ENCODE measurements around the gene TPH2.
A peak's percentile ranks its signal among the peaks of the same experiment; 100 is the strongest.

Gene TPH2

DNA sequence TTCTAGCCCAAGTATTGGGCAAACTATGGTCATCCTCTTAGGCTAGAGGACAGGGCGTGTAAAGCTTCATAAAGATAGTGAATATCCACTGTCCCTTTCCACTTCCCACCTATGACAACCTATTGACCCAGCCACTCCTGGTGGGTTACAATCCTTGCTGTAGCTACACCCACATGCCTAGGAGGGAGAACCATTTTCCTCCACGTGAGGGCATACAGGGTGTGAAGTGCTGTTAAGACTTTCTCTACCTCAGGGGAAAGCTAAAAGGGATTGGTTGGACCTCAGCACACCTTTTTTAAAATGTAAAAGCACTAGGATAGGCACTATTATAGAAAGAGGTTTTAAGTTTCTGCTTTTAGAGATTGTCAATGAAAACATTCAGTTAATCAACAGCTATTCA is 124.4 kb downstream of the TPH2 start:
- no peak for TF ChIP-seq CTCF (IDR thresholded peaks at IDR 0.05; ENCODE audit: low read length, missing control alignments)

GRCh38 chr12:72071030-72071429 is 132.4 kb downstream of the TPH2 start:
- no peak for DNase-seq (ENCODE audit: low read depth)
- no peak for TF ChIP-seq CTCF (IDR thresholded peaks at IDR 0.05; ENCODE audit: low read length, missing control alignments)
- no peak overlapping the region for H3K4me3 ChIP-seq (replicated peaks; ENCODE audit: low read depth, low read length)

More for the DNA sequence above, 124.4 kb downstream of the TPH2 start:
- no peak for DNase-seq (ENCODE audit: low read depth)
- no peak overlapping the region for H3K4me3 ChIP-seq (replicated peaks; ENCODE audit: low read depth, low read length)

GRCh38 chr12:72072592-72073212 is 134.1 kb downstream of the TPH2 start:
- DNase-seq (ENCODE audit: low read depth): no peak
- no peak overlapping the region for H3K4me3 ChIP-seq (replicated peaks; ENCODE audit: low read depth, low read length)
- TF ChIP-seq CTCF (IDR thresholded peaks at IDR 0.05; ENCODE audit: low read length, missing control alignments): no peak

GRCh38 chr12:72074065-72074464 is 135.4 kb downstream of the TPH2 start:
- no peak for TF ChIP-seq CTCF (IDR thresholded peaks at IDR 0.05; ENCODE audit: low read length, missing control alignments)
- DNase-seq (ENCODE audit: low read depth): no peak
- H3K4me3 ChIP-seq (replicated peaks; ENCODE audit: low read depth, low read length): no peak overlapping the region

DNA sequence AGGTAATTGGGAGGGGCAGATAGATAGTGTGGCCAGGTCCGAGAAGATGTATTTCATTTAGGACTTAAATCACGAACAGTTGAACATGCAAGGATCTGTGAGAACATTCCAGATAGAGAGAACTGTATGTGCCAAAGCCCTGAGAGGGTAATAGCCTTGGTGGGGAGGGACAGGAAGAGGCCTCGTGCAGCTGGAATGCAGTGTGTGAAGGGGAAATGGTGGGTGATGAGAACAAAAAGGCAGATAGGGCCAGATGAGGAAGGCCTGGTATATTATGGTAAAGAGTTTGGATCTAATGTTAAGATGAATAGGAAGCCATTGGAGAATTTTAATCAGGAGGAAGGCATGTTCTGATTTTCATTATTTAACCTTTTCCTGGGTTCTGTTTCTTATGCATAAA is 136.3 kb downstream of the TPH2 start:
- H3K4me3 ChIP-seq (replicated peaks; ENCODE audit: low read depth, low read length): no peak overlapping the region
- DNase-seq (ENCODE audit: low read depth): peak; percentile 5
- no peak for TF ChIP-seq CTCF (IDR thresholded peaks at IDR 0.05; ENCODE audit: low read length, missing control alignments)

DNA sequence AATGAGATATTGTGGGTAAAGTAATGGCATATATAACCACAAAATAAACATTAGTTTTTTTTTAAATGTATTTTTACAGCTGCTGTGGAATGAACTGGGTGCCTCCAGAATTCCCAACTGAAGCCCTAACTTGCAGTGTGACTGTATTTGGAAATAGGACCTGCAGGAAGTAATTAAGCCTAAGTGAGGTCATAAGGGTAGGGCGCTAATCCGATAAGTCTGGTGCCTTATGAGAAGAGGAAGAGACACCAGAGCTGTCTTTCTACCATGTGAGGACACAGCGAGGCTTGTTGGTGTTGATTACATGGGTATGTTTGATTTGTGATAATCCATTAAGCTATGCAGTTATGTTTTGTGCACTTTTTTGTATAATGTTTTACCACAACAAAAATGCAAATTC is 136.8 kb downstream of the TPH2 start:
- no peak for DNase-seq (ENCODE audit: low read depth)
- no peak overlapping the region for H3K4me3 ChIP-seq (replicated peaks; ENCODE audit: low read depth, low read length)
- no peak for TF ChIP-seq CTCF (IDR thresholded peaks at IDR 0.05; ENCODE audit: low read length, missing control alignments)

GRCh38 chr12:72075891-72076557 is 137.4 kb downstream of the TPH2 start:
- no peak overlapping the region for H3K4me3 ChIP-seq (replicated peaks; ENCODE audit: low read depth, low read length)
- no peak for TF ChIP-seq CTCF (IDR thresholded peaks at IDR 0.05; ENCODE audit: low read length, missing control alignments)
- no peak for DNase-seq (ENCODE audit: low read depth)

Measured in fibroblast of pulmonary artery (primary cell).